Omental fat pad (tissue), 4 donors: ENCODE measurements around the gene PLAAT3. TPM values are rescaled to one million over a fixed set of nuclear protein-coding genes. Genes with fewer than 3 reads are reported as not detected.
"Not testable (repeated sequence)": the region's sequence is repeated elsewhere in the genome, so short reads cannot be mapped to it uniquely, and the experiment has no call there.

Experiments
- ATAC-seq: fragments of 150-250 bp; one replicate; pipeline ENCODE4 v1.9.1; 2016; ENCODE audit warnings: mild to moderate bottlenecking, moderate library complexity; ENCODE audit not compliant: low FRiP score
- DNase-seq: peaks from one replicate; pipeline ENCODE4 v3.0.0-alpha.2; 2019; ENCODE audit warnings: low spot score
- total RNA-seq, 4 donors: library from RNA; depleted of rRNA; stranded (reverse); fragments of >200 nt; gene quantifications; one replicate each; pipeline ENCODE4 v1.1.0, GENCODE V29; 2016
- TF ChIP-seq, protein P1 (sequence below), 3 donors: fragments of 450-650 bp; IDR thresholded peaks; one replicate each; pipeline ENCODE4 v1.5.1; 2016 to 2017; ENCODE audit warnings: antibody characterized with exemption in 3 of 3, mild to moderate bottlenecking in 3 of 3, moderate library complexity in 2 of 3

PLAAT3 gene
- total RNA-seq, 4 donors from 2014 or later = 125 to 616 (median 260) TPM

DNA sequence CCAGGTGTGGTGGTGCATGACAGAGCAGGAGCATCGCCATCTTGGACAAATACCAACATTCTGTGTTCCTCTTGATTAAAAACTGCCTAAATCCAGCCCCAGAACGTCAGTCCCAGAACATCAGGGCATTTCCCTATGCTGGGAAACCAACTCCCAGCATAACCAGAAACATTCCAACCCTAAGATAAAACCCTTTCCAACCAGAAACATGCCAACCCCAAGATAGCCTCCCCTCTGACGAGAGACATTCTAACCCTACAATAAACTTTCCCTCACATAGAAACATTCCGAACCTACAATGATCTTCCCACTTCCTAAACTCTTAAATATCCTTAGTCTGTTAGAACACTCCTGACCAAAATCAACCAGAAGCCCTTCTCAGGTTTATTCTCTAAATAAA lies 66.1 kb downstream of the PLAAT3 start:
- ATAC-seq (peak; percentile 71), DNase-seq (no peak)
- TF ChIP-seq, protein P1, sequence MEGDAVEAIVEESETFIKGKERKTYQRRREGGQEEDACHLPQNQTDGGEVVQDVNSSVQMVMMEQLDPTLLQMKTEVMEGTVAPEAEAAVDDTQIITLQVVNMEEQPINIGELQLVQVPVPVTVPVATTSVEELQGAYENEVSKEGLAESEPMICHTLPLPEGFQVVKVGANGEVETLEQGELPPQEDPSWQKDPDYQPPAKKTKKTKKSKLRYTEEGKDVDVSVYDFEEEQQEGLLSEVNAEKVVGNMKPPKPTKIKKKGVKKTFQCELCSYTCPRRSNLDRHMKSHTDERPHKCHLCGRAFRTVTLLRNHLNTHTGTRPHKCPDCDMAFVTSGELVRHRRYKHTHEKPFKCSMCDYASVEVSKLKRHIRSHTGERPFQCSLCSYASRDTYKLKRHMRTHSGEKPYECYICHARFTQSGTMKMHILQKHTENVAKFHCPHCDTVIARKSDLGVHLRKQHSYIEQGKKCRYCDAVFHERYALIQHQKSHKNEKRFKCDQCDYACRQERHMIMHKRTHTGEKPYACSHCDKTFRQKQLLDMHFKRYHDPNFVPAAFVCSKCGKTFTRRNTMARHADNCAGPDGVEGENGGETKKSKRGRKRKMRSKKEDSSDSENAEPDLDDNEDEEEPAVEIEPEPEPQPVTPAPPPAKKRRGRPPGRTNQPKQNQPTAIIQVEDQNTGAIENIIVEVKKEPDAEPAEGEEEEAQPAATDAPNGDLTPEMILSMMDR (IDR thresholded peaks at IDR 0.05) = no peak

DNA sequence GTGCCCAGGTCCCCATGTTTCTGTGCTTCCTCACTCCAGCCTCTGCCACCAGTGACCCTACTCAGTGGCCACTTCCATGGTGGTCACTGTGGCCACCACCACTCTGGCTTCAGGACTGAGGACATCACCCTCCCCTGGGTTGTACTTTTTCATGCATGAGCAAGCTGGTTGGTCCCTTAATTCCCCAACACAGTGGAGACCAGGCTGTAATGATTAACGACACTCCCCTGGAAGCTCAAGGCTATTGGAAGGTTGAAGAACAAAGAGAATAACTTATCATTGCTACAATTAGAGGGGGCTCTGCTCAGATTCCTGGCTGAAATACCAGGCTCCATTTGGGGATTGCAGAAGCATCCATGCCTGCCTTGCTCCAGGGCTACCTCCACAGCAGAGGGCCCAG lies 67.2 kb downstream of the PLAAT3 start:
- TF ChIP-seq, protein P1 (IDR thresholded peaks at IDR 0.05) = no peak
- ATAC-seq = no peak
- DNase-seq = no peak

GRCh38 chr11:63543711-63544110 lies 70.5 kb downstream of the PLAAT3 start:
- TF ChIP-seq, protein P1 (IDR thresholded peaks at IDR 0.05) = no peak
- DNase-seq (no peak), ATAC-seq (no peak)

DNA sequence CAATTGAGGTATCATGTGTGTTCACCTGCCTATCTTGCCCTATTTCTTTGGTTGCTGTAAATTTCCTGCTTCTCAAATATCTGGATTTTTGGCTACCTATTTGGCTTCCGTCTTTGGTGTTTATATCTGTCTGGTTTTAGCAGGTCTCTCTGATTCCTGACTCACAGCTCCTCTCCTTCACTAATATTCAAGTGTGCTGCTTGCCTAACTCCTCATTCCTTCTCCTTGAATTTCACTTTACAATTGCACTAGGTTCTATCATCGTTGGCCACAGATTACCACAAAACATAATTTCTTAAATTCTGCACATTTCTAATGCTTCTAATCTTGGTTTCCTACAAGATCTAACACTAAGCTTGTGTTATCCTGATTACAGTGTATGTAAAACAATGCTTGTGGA lies 71.7 kb downstream of the PLAAT3 start:
- not testable (repeated sequence) for DNase-seq
- ATAC-seq = peak; percentile 67

DNA sequence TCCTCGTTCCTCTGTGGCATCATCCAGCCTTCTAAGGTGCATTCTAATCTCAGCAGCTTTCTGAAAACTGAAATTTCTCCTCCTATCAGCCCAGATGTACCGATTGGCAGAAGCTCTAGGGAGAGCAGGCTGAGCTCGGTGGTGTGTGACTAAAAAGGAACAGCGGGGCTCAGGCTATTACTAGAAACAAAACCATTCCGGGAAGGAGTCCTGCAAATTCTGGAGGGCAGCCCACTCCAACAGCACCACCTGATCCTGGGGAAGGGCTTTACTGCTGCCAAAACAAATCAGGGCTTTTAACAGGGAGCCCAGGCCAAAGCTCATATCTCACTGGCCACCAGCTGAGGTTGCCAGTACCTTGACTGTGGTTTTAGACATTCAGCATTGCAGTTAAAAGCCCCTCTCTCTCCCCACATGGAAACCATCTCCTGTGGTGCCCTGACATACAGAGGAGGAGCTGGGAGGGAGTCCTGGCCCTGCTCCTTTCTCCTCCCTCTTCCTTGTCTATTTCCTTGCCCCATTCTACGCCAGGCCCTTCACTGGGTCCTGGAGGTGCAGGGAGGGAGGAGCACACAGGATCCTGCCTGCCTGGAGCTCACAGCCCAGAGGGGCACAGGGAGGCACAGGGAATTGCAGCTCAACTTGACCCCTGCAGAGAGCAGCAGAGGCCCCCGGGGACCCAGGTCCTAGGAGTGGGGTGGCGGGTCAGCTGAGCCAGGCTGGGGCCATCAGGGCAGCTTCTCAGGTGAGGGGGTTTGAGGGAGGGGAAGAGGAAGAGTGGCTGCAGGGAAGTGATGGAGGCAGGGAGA lies 76.7 kb downstream of the PLAAT3 start:
- DNase-seq (no peak), ATAC-seq (peak; percentile 86)
- TF ChIP-seq, protein P1 (IDR thresholded peaks at IDR 0.05) = no peak

- no peak for DNase-seq
- TF ChIP-seq, protein P1 (IDR thresholded peaks at IDR 0.05) = no peak
- ATAC-seq = peak; percentile 41
Observed at GRCh38 chr11:63536669-63537292, 77.5 kb downstream of the PLAAT3 start, which contains the start of gene PLAAT4. Gene PLAAT4 (plus strand): TSS chr11:63536808. CDS start chr11:63536869, 61 bp downstream.

GRCh38 chr11:63535734-63536133 lies 78.5 kb downstream of the PLAAT3 start:
- DNase-seq (no peak), ATAC-seq (no peak)
- TF ChIP-seq, protein P1 (IDR thresholded peaks at IDR 0.05) = no peak
